ENCODE results near the gene SIX3. TPM values are rescaled to one million over a fixed set of nuclear protein-coding genes. Genes with fewer than 3 reads are reported as not detected.

Gene SIX3
- total RNA-seq, 1 donor from 2014 or later, result 0.68 TPM

DNA sequence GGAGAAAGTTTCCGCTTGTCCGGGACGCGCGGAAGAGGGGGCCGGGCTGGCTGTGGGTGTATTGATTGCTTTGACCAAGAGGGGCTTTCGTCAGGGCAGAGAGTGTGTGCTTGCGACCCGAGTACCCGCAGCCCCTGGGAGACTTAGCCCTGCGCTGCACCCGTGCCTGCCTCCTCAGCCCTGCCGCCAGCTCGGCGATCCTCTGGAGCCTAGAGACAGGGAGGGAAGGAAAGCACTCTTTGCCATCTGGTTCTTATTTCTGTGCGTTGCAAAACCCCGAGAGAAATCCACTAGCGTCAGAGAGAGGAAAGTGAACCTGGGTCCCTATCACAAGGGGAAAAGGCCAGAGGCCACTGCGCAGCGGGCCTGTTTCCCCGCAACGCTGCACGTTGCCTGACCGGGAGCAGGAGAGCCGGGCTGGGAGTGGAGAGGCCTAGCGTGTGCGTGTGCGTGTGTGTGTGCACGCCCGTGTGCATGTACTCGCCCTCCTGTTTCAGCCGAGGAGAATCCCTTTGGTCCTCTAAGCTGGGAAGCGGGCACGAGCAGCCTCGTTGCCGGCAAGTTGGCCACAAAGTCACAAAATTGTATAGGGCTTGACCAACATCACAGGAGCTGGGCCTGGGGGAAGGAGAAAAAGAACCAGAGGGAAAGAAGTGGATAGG lies 1.7 kb downstream of the SIX3 start:
- TF ChIP-seq, protein P1, sequence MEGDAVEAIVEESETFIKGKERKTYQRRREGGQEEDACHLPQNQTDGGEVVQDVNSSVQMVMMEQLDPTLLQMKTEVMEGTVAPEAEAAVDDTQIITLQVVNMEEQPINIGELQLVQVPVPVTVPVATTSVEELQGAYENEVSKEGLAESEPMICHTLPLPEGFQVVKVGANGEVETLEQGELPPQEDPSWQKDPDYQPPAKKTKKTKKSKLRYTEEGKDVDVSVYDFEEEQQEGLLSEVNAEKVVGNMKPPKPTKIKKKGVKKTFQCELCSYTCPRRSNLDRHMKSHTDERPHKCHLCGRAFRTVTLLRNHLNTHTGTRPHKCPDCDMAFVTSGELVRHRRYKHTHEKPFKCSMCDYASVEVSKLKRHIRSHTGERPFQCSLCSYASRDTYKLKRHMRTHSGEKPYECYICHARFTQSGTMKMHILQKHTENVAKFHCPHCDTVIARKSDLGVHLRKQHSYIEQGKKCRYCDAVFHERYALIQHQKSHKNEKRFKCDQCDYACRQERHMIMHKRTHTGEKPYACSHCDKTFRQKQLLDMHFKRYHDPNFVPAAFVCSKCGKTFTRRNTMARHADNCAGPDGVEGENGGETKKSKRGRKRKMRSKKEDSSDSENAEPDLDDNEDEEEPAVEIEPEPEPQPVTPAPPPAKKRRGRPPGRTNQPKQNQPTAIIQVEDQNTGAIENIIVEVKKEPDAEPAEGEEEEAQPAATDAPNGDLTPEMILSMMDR (conservative IDR thresholded peaks at IDR 0.05), result no peak
- peaks cover 24% of the 10 kb centered on the region for H3K4me1 Mint-ChIP-seq (ENCODE audit: unreplicated experiment)
- H3K36me3 Mint-ChIP-seq, result no peaks in the 10 kb centered on the region
- no peak overlapping the region for H3K27ac Mint-ChIP-seq
- H3K27me3 Mint-ChIP-seq, result peaks cover 92% of the 10 kb centered on the region
- no peak for DNase-seq (ENCODE audit: extremely low spot score, unreplicated experiment)
- H3K4me3 Mint-ChIP-seq, result peak overlapping the region; percentile 71
- H3K9me3 Mint-ChIP-seq, result no peaks in the 10 kb centered on the region

DNA sequence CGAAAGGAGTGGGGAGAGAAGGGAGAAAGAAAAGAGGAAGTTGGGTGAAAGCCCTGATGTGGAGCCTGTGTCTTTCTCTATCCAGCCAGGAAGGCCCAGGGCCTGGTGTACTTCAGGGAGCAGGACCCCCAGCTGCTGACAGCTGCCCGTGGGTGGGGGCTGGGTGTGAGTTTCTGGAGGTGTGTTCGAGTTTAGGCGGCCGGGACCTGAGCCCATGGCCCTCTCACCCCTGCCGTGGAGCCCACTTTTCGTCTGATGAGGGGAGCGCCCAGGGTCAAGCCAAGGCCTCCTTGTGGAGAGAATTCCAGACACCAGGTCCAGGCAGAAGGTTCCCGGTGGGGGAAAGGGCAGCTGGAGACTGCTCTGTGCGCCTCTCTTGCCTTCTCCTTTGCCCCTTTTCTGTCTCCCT lies 2.2 kb downstream of the SIX3 start:
- H3K27me3 Mint-ChIP-seq, result peaks cover 93% of the 10 kb centered on the region

GRCh38 chr2:44944102-44944951 lies 2.8 kb downstream of the SIX3 start:
- Mint-ChIP-seq H3K4me3 (peak overlapping the region; percentile 72), H3K27me3 (peaks cover 98% of the 10 kb centered on the region), H3K36me3 (no peaks in the 10 kb centered on the region), H3K4me1 (ENCODE audit: unreplicated experiment) (peaks cover 31% of the 10 kb centered on the region), H3K27ac (no peak overlapping the region), H3K9me3 (no peaks in the 10 kb centered on the region)
- TF ChIP-seq, protein P1 (conservative IDR thresholded peaks at IDR 0.05), result no peak
- DNase-seq (ENCODE audit: extremely low spot score, unreplicated experiment), result no peak

More for the DNA sequence above, 2.2 kb downstream of the SIX3 start:
- Mint-ChIP-seq H3K4me1 (ENCODE audit: unreplicated experiment) (peaks cover 25% of the 10 kb centered on the region), H3K4me3 (peak overlapping the region; percentile 71), H3K36me3 (no peaks in the 10 kb centered on the region), H3K27ac (no peak overlapping the region), H3K9me3 (no peaks in the 10 kb centered on the region)
- DNase-seq (ENCODE audit: extremely low spot score, unreplicated experiment), result no peak
- TF ChIP-seq, protein P1 (conservative IDR thresholded peaks at IDR 0.05), result no peak

DNA sequence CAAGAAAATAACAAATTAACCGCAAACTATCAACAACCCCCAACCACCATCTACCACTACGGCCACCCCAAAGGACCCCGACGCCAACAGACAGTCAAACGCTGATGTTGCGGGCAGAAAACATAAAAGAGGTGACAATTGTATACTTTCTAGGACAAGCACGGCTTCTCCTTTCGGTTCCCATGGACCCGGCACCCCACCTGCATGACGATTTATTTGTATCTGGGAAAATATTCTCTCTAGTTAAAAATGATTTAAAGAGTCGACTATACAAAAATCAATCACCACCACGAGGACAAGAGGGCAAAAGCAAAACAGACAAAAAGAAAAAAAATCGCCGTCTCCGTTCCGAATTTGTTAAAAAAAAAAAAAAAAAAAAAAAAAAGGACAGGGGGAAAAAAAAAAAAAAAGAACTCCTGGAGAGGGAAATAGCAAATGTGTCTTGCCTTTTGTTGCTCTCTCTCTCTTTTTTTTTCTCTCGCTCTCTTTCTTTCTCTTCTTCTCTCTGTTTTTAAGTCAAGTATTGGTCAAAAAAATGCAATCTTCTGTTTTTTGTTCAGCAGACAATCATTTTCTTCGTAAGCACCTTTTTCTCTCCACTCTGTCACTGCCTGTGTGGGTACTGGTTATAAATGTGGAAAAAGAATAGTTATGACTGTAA lies 3.6 kb downstream of the SIX3 start:
- Mint-ChIP-seq H3K27ac (no peak overlapping the region), H3K36me3 (no peaks in the 10 kb centered on the region), H3K4me3 (peak overlapping the region; percentile 72), H3K4me1 (ENCODE audit: unreplicated experiment) (peaks cover 30% of the 10 kb centered on the region), H3K27me3 (peaks cover 97% of the 10 kb centered on the region), H3K9me3 (no peaks in the 10 kb centered on the region)
- TF ChIP-seq, protein P1 (conservative IDR thresholded peaks at IDR 0.05), result no peak
- DNase-seq (ENCODE audit: extremely low spot score, unreplicated experiment), result no peak

GRCh38 chr2:44945676-44946371 lies 4.3 kb downstream of the SIX3 start:
- H3K27me3 Mint-ChIP-seq, result peaks cover 97% of the 10 kb centered on the region
- no peak overlapping the region for H3K27ac Mint-ChIP-seq
- peak overlapping the region; percentile 70 for H3K4me3 Mint-ChIP-seq
- no peak for DNase-seq (ENCODE audit: extremely low spot score, unreplicated experiment)
- H3K9me3 Mint-ChIP-seq, result no peaks in the 10 kb centered on the region
- H3K36me3 Mint-ChIP-seq, result no peaks in the 10 kb centered on the region
- TF ChIP-seq, protein P1 (conservative IDR thresholded peaks at IDR 0.05), result no peak
- H3K4me1 Mint-ChIP-seq (ENCODE audit: unreplicated experiment), result peaks cover 33% of the 10 kb centered on the region

All from type B pancreatic cell (in vitro differentiated cells).